SKM-1 treated with dmso at 0.1 percent for 144 hours (cell line): Measurements from ENCODE around the gene PTPRC.

Experiments
- DNase-seq: peaks from one replicate; lab custom pipeline; 2025; ENCODE audit not compliant: unreplicated experiment; lab: John Stamatoyannopoulos, UW

Gene PTPRC

DNA sequence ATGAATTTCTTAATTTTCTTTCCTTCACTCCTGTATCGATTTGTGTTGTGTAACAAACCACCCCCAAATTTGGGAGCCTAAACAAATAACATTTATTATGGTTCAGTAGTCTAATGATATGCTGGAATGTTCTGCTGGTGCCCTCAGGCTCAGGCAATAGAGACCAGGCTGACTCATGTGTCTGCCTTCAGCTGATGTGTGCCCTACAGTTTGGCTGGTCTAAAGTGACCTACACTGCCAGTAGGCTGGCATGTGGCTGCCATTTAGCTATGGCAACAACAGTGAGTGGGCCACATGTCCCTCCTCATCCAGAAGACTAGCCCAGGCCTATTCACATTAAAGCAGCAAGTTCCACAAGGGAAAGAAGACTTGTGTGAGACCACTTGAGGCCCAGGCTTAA lies 115.8 kb downstream of the PTPRC start:
- no peak for DNase-seq

- DNase-seq: no peak
These were observed 116.9 kb downstream of the PTPRC start for GRCh38 chr1:198755715-198756114.

DNA sequence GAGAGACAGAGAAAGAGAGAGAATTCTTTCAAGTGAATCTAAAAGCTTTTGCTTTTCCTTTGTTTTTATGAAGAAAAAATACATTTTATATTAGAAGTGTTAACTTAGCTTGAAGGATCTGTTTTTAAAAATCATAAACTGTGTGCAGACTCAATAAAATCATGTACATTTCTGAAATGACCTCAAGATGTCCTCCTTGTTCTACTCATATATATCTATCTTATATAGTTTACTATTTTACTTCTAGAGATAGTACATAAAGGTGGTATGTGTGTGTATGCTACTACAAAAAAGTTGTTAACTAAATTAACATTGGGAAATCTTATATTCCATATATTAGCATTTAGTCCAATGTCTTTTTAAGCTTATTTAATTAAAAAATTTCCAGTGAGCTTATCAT lies 117.6 kb downstream of the PTPRC start:
- DNase-seq: no peak

GRCh38 chr1:198761859-198762616 lies 123.2 kb downstream of the PTPRC start:
- no peak for DNase-seq

GRCh38 chr1:198763298-198763714 lies 124.5 kb downstream of the PTPRC start:
- DNase-seq: no peak

GRCh38 chr1:198764748-198765147 lies 125.9 kb downstream of the PTPRC start:
- DNase-seq: no peak

- DNase-seq: no peak
These were observed 126.6 kb downstream of the PTPRC start for GRCh38 chr1:198765416-198765815.

GRCh38 chr1:198771563-198772153 lies 132.8 kb downstream of the PTPRC start:
- peak; percentile 45 for DNase-seq

- no peak for DNase-seq
These were observed 133.8 kb downstream of the PTPRC start for GRCh38 chr1:198772626-198773025.

DNA sequence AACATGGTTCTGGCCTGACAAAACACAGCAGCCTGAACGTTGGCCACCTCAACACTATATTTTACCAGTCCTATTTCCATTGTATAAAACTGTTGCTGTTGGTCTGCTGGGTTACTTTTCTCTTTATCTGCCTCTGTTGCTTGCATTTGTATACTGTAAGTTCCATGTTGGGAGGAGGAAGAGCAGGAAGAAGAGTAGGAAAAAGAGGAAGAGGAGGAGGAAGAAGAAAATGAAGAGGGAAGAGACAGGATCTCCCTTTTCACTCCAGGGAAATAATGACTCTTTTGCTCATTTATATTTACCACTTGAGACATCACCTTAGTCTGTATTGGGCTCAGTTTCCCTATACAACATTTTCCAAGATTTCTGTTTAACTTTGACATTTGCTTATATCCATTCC lies 134.2 kb downstream of the PTPRC start:
- no peak for DNase-seq

DNA sequence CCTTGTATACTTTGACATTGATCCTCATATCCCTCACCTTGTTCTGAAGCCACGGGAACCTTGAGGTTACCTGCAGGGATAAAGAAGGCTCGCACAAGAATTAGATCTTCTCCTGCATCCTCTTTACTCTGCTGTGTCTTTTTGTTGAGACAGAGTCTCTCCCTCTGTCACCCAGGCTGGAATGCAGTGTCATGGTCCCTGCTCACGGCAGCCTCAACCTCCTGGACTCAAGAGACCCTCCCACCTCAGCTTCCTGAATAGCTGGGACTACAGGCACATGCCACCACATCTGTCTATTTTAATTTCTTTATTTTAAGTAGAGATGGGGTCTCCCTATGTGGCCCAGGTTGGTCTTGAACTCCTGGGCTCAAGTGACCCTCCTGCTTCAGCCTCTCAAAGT lies 134.7 kb downstream of the PTPRC start:
- DNase-seq: no peak

DNA sequence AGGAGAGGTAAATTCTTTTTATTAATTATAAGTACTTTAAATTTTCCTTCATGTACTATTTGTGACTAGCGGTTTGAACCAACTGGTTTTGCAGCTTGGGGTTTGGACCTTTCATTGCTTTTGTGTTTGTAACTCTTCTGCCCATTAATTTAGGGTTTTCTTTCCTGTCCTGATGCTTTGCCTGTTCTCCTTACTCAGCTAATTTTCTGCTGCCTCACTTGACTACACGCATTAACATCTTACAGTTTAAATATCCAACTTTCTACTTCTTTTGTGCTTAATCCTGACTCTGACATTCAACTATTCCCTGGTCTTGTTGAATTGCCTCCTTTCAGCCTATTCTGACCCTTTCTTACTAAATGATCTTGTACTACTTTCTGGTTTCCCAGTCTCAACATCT lies 135.6 kb downstream of the PTPRC start:
- DNase-seq: no peak

GRCh38 chr1:198775606-198776005 lies 136.8 kb downstream of the PTPRC start:
- no peak for DNase-seq

DNA sequence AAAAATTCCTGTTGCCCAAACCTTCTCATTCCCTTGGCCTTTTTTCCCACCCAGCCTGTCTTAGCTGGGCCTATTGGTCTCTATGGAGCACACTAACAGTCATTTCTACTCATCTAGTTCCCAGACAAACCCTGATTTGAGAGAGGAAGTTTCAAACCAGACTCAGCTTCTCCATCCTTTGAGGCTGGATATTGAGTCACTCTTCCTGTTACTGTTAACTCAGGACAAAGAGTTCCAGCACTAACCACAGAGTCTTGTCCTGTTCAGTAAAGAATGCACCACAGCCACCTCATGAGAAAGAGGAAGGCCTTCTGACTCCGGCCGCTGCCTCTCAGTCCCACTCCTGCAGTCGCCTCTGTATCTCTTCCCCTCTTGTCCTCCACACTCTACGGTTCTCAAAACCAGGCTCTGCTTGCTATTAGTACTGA lies 137.8 kb downstream of the PTPRC start:
- peak; percentile 100 for DNase-seq

- no peak for DNase-seq
These were observed 139.2 kb downstream of the PTPRC start for GRCh38 chr1:198778049-198778448.

DNA sequence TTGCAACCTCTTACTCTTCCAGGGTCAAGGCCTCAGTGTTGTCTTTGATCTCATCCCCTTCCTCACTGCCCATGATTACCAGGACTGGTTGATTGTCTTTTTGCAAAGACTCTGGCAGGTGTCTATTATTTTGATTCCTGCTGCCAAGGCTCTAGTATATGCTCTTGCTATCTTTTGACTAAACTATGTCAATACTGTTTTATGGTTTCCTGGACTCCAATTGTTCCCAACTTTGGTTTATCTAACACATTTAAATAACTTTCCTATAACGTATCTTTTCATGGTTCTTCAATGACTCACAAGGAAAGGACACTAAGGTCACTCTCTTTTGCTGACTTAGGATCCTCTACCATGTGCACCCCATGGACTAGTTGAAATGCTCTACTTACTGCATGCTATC lies 141.5 kb downstream of the PTPRC start:
- no peak for DNase-seq

DNA sequence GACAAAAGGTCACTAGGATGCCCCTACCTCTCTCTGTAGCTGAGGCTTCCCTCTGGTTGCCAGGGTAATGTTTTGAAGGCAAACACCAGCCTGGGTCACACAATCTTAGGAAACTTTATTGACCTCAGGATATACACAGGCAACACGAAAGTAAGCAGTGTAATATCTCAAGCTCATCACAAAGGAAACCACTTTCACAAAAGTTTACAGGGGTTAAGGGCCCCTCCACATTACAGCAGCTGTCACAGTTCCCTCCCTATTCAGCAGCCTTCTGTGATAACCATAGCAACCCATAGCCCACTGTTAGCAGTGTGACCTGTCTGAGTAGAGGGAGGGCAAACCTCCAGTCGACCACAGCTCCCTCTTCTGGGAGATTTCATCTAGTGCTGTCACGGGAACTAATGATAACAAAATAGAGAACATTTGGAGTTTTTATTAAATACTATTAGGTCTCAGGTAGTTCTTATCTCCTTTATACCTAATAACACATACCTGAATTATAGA lies 149.8 kb downstream of the PTPRC start:
- no peak for DNase-seq

DNA sequence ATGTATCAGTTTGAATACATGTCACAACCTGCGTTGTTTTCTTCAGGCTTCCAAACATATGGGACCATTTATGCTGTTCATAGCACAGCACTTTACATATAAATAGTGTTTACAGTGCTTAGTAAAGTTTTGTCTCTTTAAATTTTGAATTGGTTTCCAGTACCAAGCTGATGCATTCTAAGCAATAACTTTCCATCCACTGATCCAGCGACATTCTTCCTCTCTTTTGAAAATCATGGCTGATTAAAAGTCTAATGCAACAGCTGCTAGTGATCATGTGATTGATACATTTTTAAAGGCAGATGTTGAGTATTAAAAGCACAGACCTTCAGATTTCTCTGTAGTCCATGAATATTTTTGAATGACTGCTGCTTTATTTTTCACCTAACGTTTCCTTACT lies 154.9 kb downstream of the PTPRC start:
- DNase-seq: no peak

GRCh38 chr1:198794498-198794897 lies 155.7 kb downstream of the PTPRC start:
- no peak for DNase-seq

DNA sequence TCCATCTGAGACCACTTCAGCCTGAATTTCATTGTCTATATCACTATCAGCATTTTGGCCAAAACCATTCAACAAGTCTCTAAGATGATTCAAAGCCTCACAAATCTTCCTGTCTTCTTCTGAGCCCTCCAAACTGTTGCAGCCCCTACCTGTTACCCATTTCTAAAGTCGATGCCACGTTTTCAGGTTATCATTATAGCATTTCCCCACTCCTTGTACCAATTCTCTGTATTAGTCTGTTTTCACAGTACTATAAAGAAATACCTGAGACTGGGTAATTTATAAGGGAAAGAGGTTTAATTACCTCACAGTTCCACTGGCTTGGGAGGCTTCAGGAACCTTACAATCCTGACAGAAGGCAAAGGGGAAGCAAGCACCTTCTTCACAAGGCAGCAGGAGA lies 158.8 kb downstream of the PTPRC start:
- DNase-seq: no peak

DNA sequence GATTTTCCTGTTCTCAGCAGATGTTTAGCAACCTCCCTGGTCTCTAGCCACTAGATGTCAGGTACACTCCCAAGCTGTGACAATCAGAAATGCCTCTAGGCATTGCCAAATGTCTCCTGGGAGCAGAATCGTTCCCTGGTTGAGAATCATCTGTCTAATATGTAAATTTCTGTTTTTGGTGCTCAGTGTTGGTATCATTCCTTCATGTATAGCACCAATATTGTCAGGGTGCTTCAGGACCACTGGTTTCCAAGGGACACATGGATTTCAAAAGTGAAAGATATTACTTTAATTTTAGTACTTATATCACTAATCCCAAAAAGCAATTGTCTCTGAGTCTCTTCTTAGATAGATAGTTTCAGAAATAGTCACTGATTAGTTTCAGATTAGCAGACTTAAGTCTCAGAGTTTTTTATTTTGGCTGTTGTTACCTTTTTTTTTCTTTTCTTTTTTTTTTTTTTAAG lies 160.1 kb downstream of the PTPRC start:
- no peak for DNase-seq

DNA sequence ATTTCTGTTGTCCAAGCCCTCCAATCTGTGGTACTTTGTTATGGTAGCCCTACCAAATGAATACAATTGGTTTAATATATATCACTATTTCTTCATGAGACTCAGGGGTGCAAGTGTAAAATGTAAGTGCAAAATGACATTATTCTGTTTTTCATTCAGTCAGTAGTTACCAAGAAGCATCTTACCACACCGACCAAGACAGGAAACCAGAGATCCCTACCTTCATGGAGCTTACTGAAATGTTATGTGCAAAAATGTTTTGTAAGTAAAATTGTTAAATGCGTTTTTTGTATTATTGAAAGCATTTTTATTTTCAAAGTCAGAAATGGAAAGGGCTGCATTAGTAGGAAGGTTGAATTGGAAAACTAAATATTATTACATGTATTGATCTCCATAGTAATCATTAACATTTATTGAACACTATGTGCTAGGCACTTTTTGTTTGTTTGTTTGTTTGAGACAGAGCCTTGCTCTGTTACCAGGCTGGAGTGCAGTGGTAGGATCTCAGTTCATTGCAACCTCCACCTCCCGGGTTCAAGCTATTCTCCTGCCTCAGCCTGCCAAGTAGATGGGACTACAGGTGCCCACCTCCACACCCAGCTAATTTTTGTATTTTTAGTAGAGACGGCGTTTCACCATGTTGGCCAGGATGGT lies 166.8 kb downstream of the PTPRC start:
- DNase-seq: no peak
